GM19463 (cell line): ENCODE results near the gene AUTS2.
A peak's percentile ranks its signal among the peaks of the same experiment; 100 is the strongest.

Source experiments
- ATAC-seq: cut with Tn5 transposase; IDR thresholded peaks from one replicate; pipeline ENCODE4 v1.9.1; 2021; ENCODE audit warnings: mild to moderate bottlenecking, moderate library complexity; ENCODE audit not compliant: unreplicated experiment

Gene AUTS2

GRCh38 chr7:69683002-69683401, 84.7 kb downstream of the AUTS2 start:
- no peak for ATAC-seq

GRCh38 chr7:69684369-69685292, 86.4 kb downstream of the AUTS2 start:
- peak; percentile 14 for ATAC-seq

GRCh38 chr7:69685293-69685631, 87.0 kb downstream of the AUTS2 start:
- ATAC-seq = peak; percentile 49

- no peak for ATAC-seq
Measured at GRCh38 chr7:69686366-69686765, 88.1 kb downstream of the AUTS2 start.

GRCh38 chr7:69687739-69688433, 89.6 kb downstream of the AUTS2 start:
- ATAC-seq = no peak

- ATAC-seq = no peak
Measured at GRCh38 chr7:69690329-69690728, 92.1 kb downstream of the AUTS2 start.

- ATAC-seq = no peak
Measured at GRCh38 chr7:69691327-69691726, 93.1 kb downstream of the AUTS2 start.

GRCh38 chr7:69691734-69692133, 93.5 kb downstream of the AUTS2 start:
- ATAC-seq = no peak

GRCh38 chr7:69692611-69693010, 94.3 kb downstream of the AUTS2 start:
- no peak for ATAC-seq

- ATAC-seq = no peak
Measured at GRCh38 chr7:69693042-69693441, 94.8 kb downstream of the AUTS2 start.

GRCh38 chr7:69696054-69696591, 97.8 kb downstream of the AUTS2 start:
- ATAC-seq = peak; percentile 88

- ATAC-seq = no peak
Measured at GRCh38 chr7:69696686-69697685, 98.7 kb downstream of the AUTS2 start.

GRCh38 chr7:69698109-69698825, 100.0 kb downstream of the AUTS2 start:
- ATAC-seq = no peak

- no peak for ATAC-seq
Measured at GRCh38 chr7:69699931-69700330, 101.7 kb downstream of the AUTS2 start.

- ATAC-seq = no peak
Measured at GRCh38 chr7:69700331-69700730, 102.1 kb downstream of the AUTS2 start.

- no peak for ATAC-seq
Measured at GRCh38 chr7:69701288-69701687, 103.0 kb downstream of the AUTS2 start.

- no peak for ATAC-seq
Measured at GRCh38 chr7:69702357-69702756, 104.1 kb downstream of the AUTS2 start.

- ATAC-seq = no peak
Measured at GRCh38 chr7:69703099-69703498, 104.8 kb downstream of the AUTS2 start.

GRCh38 chr7:69706070-69706469, 107.8 kb downstream of the AUTS2 start:
- ATAC-seq = no peak

- no peak for ATAC-seq
Measured at GRCh38 chr7:69708857-69709256, 110.6 kb downstream of the AUTS2 start.
